ENCODE measurements around the gene PAMR1. TPM values are rescaled to one million over a fixed set of nuclear protein-coding genes. Genes with fewer than 3 reads are reported as not detected.

The PAMR1 gene
- total and polyA plus RNA-seq, 9 of the 15 experiments (the other 6 are each of a cell fraction or from before 2014, with no cell fraction given) = not detected

DNA sequence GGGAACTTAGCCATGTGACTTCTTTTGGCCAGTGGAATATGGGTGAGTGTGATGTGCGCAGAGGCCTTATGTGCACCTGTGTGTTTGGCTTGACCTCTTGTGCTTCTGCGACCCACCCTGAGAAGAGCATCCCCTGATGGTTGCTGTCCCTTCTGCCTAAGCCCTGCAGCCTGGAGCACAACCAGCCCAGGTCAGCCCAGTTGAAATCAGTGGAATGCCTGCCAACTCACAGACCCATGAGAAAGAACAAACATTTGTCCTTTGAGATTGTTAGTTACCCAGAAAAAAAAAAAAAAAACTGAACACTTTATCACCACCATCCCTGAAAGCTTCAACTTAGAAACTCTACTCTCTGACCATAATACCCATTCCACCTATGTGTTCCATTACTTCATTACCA is 38.5 kb downstream of the PAMR1 start:
- Histone ChIP-seq H3K9ac (ENCODE audit: insufficient read depth in 1 of 2, low read depth in 2 of 2, low read length in 2 of 2) (no peak overlapping the region), H3K36me3 (ENCODE audit: control insufficient read depth, insufficient read depth, low read length) (no peaks in the 10 kb centered on the region), H3K4me3 (no peak overlapping the region), H3K9me1 (ENCODE audit: control insufficient read depth, insufficient read depth, low read length) (no peaks in the 10 kb centered on the region), H2AFZ (ENCODE audit: low read depth, low read length) (no peak overlapping the region), H3K4me2 (ENCODE audit: insufficient read depth, low read length) (no peak overlapping the region), H3K27me3 (ENCODE audit: control insufficient read depth in 2 of 2, insufficient read depth in 2 of 2, low read length in 2 of 2) (no peaks in the 10 kb centered on the region), H3K27ac (ENCODE audit: extremely low read depth, low read depth, low read length) (no peak overlapping the region), H3K9me3 (replicated peaks; ENCODE audit: control insufficient read depth, insufficient read depth, low read depth, low read length) (no peaks in the 10 kb centered on the region), H3K4me1 (replicated peaks in 1 of 2; ENCODE audit: control insufficient read depth in 2 of 2, insufficient read depth in 2 of 2, low read length in 2 of 2) (no peaks in the 10 kb centered on the region), H4K20me1 (replicated peaks; ENCODE audit: control insufficient read depth, insufficient read depth, low read length) (no peaks in the 10 kb centered on the region), H3K79me2 (ENCODE audit: control insufficient read depth, insufficient read depth, low read length) (no peaks in the 10 kb centered on the region)
- no peak for FAIRE-seq
- ATAC-seq = no peak
- ChIA-PET CTCF (ENCODE audit: low intra/inter-chr PET ratio) (interaction anchor here (0.6 to 1.4 kb wide), 3 partner anchors 52 to 921 kb away, joined by 3 to 7 read pairs (median 3); no protein-coding TSS in a partner anchor), POLR2A (no interaction called here)
- BruUV-seq (replicated peaks) = no TSS peak
- 0% methylated on average over 2 of the region's 2 CpGs for WGBS (ENCODE audit: insufficient coverage, low coverage, missing lambda C conversion rate)
- in situ Hi-C loops (cut with MboI) = no loop called here
- TF ChIP-seq DACH1 (IDR thresholded peaks at IDR 0.05; ENCODE audit: partially characterized antibody) = no peak
- TF ChIP-seq, protein P1, sequence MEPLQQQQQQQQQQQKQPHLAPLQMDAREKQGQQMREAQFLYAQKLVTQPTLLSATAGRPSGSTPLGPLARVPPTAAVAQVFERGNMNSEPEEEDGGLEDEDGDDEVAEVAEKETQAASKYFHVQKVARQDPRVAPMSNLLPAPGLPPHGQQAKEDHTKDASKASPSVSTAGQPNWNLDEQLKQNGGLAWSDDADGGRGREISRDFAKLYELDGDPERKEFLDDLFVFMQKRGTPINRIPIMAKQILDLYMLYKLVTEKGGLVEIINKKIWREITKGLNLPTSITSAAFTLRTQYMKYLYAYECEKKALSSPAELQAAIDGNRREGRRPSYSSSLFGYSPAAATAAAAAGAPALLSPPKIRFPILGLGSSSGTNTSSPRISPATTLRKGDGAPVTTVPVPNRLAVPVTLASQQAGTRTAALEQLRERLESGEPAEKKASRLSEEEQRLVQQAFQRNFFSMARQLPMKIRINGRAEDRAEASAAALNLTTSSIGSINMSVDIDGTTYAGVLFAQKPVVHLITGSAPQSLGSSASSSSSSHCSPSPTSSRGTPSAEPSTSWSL (CRISPR knock-in tag; IDR thresholded peaks at IDR 0.05; ENCODE audit: borderline replicate concordance) = no peak
- no peak for TF ChIP-seq BRD4 (IDR thresholded peaks at IDR 0.05)
- TF ChIP-seq CSDE1 (IDR thresholded peaks at IDR 0.05) = no peak
- TF ChIP-seq CBFA2T3 (IDR thresholded peaks at IDR 0.05) = no peak
- TF ChIP-seq ZNF134 (CRISPR knock-in tag; conservative IDR thresholded peaks at IDR 0.05) = no peak
- TF ChIP-seq ZNF766 (CRISPR knock-in tag; conservative IDR thresholded peaks at IDR 0.05) = no peak
- intact Hi-C loops (cut with micrococcal nuclease) = loop anchor here (5.0 kb wide), 2 partner anchors 560 to 780 kb away; no protein-coding TSS in a partner anchor
- DNase-seq (ENCODE audit: extremely low read depth in 1 of 4, low spot score in 3 of 4) = no peak

Data from K562 (cell line).